NCI-H345 (cell line): ENCODE measurements around the gene MED9.

Experiments
- DNase-seq: peaks from one replicate; lab custom pipeline; 2025; lab: John Stamatoyannopoulos, UW

MED9 gene

GRCh38 chr17:17505151-17505550 lies 28.4 kb downstream of the MED9 start:
- no peak for DNase-seq

GRCh38 chr17:17505610-17506171 lies 28.9 kb downstream of the MED9 start:
- DNase-seq = no peak

- no peak for DNase-seq
Measured at GRCh38 chr17:17506181-17506741, 29.5 kb downstream of the MED9 start.

- DNase-seq = no peak
Measured at GRCh38 chr17:17506893-17507464, 30.2 kb downstream of the MED9 start.

GRCh38 chr17:17507465-17508011 lies 30.7 kb downstream of the MED9 start:
- no peak for DNase-seq

- no peak for DNase-seq
Measured at GRCh38 chr17:17508019-17508535, 31.3 kb downstream of the MED9 start.

- no peak for DNase-seq
Measured at GRCh38 chr17:17508646-17509591, 32.1 kb downstream of the MED9 start.

GRCh38 chr17:17509601-17510425 lies 33.0 kb downstream of the MED9 start:
- no peak for DNase-seq

GRCh38 chr17:17510456-17511292 lies 33.9 kb downstream of the MED9 start:
- no peak for DNase-seq

- DNase-seq = no peak
Measured at GRCh38 chr17:17511293-17511741, 34.5 kb downstream of the MED9 start.

- DNase-seq = no peak
Measured at GRCh38 chr17:17511881-17512858, 35.4 kb downstream of the MED9 start.

GRCh38 chr17:17512866-17513265 lies 36.1 kb downstream of the MED9 start:
- DNase-seq = no peak

GRCh38 chr17:17513626-17514025 lies 36.8 kb downstream of the MED9 start:
- no peak for DNase-seq

GRCh38 chr17:17514361-17514992 lies 37.7 kb downstream of the MED9 start:
- DNase-seq = no peak

GRCh38 chr17:17514993-17515933 lies 38.5 kb downstream of the MED9 start:
- no peak for DNase-seq

GRCh38 chr17:17515934-17516930 lies 39.4 kb downstream of the MED9 start:
- DNase-seq = no peak
